Caki2 (cell line): ENCODE data around the gene SH3RF2. TPM values are rescaled to one million over a fixed set of nuclear protein-coding genes. Genes with fewer than 3 reads are reported as not detected.
A peak's percentile ranks its signal among the peaks of the same experiment; 100 is the strongest.
"Not testable (repeated sequence)": the region's sequence is repeated elsewhere in the genome, so short reads cannot be mapped to it uniquely, and the experiment has no call there.

Experiments used
- DNase-seq: peaks from one replicate; pipeline ENCODE4 v3.0.0-alpha.2; 2015; ENCODE audit warnings: low read depth
- in situ Hi-C: cut with HindIII; loops from 2 replicates; pipeline ENCODE4 v1.10.0; 2016; ENCODE audit warnings: low sequenced_read_pairs, low pct_unique_long_range_greater_than_20kb, mixed read lengths
- total RNA-seq: library from RNA; depleted of rRNA; stranded (reverse); fragments of >200 nt; shearing (Covaris generic); gene quantifications from 2 replicates; pipeline ENCODE4 v1.2.3, GENCODE V29; 2014; ENCODE audit warnings: low replicate concordance; rRNA removed

Gene SH3RF2, protein sequence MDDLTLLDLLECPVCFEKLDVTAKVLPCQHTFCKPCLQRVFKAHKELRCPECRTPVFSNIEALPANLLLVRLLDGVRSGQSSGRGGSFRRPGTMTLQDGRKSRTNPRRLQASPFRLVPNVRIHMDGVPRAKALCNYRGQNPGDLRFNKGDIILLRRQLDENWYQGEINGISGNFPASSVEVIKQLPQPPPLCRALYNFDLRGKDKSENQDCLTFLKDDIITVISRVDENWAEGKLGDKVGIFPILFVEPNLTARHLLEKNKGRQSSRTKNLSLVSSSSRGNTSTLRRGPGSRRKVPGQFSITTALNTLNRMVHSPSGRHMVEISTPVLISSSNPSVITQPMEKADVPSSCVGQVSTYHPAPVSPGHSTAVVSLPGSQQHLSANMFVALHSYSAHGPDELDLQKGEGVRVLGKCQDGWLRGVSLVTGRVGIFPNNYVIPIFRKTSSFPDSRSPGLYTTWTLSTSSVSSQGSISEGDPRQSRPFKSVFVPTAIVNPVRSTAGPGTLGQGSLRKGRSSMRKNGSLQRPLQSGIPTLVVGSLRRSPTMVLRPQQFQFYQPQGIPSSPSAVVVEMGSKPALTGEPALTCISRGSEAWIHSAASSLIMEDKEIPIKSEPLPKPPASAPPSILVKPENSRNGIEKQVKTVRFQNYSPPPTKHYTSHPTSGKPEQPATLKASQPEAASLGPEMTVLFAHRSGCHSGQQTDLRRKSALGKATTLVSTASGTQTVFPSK
- total RNA-seq = 4.0 and 11.0 TPM in 2 replicates

- in situ Hi-C loops = no loop called here
- DNase-seq = peak; percentile 91
Observed at GRCh38 chr5:145936401-145937131, at the start of gene SH3RF2. Gene SH3RF2, plus strand, starts transcription at chr5:145936578. Its CDS starts 1,351 bp downstream, at chr5:145937929.

DNA sequence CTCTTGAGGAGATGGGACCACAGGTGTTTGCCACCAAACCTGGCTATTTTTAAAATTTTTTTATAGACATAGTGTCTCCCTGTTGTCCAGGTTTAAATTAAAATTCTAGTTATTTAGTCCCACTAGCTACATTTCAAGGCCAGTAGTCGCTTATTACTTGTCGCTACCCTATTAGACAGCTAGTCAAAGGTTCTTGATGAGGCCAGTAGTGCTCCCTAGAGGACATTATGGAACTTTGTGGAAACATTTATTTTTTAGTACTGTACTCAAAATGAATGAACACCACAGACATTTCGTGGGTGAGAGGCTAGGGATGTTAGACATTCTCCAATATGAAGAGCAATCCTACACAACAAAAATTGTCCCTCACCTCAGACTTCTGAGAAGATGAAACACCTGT lies 49.2 kb upstream of the SH3RF2 start:
- no peak for DNase-seq
- in situ Hi-C loops = no loop called here

GRCh38 chr5:145887976-145888574 lies 48.3 kb upstream of the SH3RF2 start:
- DNase-seq = peak; percentile 27
- in situ Hi-C loops = no loop called here

DNA sequence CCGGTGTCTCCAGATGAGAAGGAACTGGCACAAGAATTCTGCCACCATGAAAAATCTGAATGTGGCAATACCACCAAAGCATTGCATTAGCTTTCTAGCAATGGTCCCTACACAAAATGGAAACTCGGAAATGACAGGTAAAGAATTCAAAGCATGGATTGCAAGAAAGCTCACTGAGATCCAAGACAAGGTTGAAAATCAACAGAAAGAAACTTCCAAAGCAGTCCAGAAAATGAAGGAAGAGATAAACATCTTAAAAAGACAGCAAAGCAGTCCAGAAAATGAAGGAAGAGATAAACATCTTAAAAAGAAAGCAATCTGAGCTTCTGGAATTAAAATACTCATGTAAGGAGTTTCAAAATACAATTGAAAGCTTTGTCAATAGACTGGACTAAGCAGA lies 46.8 kb upstream of the SH3RF2 start:
- no peak for DNase-seq
- in situ Hi-C loops = no loop called here

DNA sequence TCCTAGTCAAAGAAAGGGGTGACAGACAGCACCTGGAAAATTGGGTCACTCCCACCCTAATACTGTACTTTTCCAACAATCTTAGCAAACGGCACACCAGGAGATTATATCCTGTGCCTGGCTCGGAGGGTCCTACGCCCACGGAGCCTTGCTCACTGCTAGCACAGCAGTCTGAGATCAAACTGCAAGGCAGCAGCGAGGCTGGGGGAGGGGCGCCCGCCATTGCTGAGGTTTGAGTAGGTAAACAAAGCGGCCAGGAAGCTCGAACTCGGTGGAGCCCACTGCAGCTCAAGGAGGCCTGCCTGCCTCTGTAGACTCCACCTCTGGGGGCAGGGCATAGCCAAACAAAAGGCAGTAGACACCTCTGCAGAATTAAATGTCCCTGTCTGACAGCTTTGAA lies 45.0 kb upstream of the SH3RF2 start:
- DNase-seq = not testable (repeated sequence)

DNA sequence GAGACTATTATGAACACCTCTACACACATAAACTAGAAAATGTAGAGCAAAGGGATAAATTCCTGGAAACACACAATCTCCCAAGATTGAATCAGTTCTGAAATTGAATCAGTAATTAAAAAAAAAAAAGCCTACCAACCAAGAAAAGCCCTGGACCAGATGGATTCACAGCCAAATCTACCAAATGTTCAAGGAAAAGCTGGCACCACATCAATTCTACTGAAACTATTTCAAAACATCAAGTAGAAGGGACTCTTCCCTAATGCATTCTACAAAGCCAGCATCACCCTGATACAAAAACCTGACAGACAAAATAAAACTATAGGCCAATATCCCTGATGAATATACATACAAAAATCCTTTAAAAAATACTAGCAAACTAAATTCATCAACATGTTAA lies 38.2 kb upstream of the SH3RF2 start:
- in situ Hi-C loops = no loop called here
- DNase-seq = no peak

More for the DNA sequence above, 45.0 kb upstream of the SH3RF2 start:
- in situ Hi-C loops = not testable (repeated sequence)

DNA sequence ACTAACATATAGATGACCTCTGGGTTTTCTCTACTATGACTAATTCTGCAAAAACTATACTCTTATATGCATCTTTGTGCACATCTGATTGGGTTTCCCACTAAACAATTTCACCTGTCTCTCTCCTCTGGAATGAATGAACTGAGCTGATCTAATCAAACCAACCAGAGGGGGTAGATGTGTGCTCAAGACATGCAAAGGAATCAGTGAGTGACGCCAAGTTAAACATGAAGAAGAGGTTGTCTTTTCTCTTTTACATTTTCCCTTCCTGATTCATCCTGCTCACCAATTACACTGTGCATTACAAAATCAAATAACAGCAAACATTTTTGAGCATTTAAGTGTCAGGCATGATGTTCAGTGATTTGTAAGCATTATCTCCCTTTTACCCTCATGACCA lies 34.0 kb upstream of the SH3RF2 start:
- no peak for DNase-seq
- in situ Hi-C loops = no loop called here

GRCh38 chr5:145903113-145903512 lies 33.3 kb upstream of the SH3RF2 start:
- DNase-seq = no peak

GRCh38 chr5:145903867-145904266 lies 32.5 kb upstream of the SH3RF2 start:
- in situ Hi-C loops = no loop called here
- no peak for DNase-seq

More at GRCh38 chr5:145903113-145903512, 33.3 kb upstream of the SH3RF2 start:
- in situ Hi-C loops = no loop called here

DNA sequence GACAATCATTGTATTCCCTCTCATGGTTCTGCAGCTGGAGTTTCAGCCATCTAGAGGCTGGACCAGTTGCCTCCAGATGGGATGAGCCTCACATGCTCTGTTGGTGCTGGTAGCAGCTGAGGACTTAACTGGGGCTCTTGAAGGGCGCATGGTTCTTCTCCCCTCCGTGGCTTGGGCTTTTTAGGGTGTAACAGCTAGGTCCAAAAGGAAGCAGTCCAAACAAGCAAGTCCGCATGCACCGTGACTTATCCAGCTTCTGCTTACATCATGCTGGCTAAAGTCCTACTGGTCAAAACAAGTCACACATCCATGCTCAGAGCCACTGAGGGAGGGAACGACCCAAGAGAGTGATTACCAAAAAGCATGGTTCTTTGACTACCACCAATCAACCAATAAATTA lies 31.6 kb upstream of the SH3RF2 start:
- DNase-seq = no peak
- in situ Hi-C loops = no loop called here

DNA sequence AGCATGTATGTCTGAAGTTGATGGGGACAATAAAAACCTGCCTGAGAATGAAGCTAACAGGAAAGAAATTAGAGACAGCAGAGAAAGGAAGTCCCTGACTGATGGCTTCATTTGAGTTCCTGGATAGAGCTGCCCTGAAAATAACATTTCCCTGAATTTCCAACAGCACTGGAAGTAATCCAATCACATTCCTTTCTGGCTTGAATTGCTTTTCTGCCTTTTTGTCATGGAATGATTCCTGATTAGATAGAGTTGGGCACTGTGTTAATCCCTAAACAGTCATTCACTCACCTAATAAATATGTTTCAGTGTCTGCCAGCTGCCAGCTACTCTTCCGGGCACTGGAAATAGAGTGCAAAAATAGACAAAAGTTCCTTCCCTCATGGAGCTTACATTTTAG lies 30.0 kb upstream of the SH3RF2 start:
- in situ Hi-C loops = no loop called here
- no peak for DNase-seq

GRCh38 chr5:145908206-145908960 lies 28.0 kb upstream of the SH3RF2 start:
- DNase-seq = no peak
- in situ Hi-C loops = no loop called here

- in situ Hi-C loops = no loop called here
- DNase-seq = no peak
Observed at GRCh38 chr5:145911164-145911563, 25.2 kb upstream of the SH3RF2 start.

GRCh38 chr5:145912019-145912418 lies 24.4 kb upstream of the SH3RF2 start:
- no peak for DNase-seq
- in situ Hi-C loops = no loop called here

GRCh38 chr5:145912594-145912993 lies 23.8 kb upstream of the SH3RF2 start:
- in situ Hi-C loops = no loop called here
- DNase-seq = no peak

GRCh38 chr5:145913701-145914100 lies 22.7 kb upstream of the SH3RF2 start:
- in situ Hi-C loops = no loop called here
- no peak for DNase-seq

- in situ Hi-C loops = no loop called here
- no peak for DNase-seq
Observed at GRCh38 chr5:145915970-145916638, 20.3 kb upstream of the SH3RF2 start.
